ENCODE data around the gene B3GAT1.

The B3GAT1 gene

DNA sequence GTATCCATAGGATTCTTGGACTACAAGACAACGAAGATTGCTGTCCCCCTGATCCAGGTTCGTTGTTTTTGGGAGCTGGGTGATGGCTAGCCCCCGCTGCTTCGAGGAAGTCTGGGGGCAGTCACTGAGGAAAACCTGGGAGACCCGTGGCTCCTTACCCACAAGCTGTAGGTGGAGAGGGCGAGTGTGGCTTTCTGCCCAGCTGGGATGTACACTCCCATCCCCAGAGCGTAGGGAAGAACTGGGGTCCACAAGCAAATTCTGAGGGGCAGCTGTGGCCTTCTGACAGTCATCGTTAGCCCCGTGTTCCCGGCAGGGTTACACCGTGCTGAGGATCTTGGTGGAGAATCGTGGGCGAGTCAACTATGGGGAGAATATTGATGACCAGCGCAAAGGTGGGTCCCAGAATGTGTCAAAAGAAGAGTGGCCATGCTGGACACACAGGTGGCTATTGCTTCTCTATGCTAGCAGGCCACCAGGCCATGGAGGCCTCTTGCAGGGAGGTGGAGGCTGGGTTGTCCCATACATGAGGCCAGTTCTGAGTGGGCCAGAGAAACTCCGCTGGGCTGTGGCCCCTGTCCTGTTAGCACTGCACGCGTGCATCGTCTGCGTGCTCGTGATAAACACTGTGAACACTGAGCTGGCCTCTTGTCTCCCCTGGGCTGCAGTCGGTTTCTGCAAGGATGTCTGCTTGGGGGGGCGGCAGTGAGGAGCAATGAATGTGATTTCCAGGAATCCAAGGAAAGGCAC lies 40.4 kb downstream of the B3GAT1 start:
- DNase-seq (ENCODE audit: low read depth): no peak

DNA sequence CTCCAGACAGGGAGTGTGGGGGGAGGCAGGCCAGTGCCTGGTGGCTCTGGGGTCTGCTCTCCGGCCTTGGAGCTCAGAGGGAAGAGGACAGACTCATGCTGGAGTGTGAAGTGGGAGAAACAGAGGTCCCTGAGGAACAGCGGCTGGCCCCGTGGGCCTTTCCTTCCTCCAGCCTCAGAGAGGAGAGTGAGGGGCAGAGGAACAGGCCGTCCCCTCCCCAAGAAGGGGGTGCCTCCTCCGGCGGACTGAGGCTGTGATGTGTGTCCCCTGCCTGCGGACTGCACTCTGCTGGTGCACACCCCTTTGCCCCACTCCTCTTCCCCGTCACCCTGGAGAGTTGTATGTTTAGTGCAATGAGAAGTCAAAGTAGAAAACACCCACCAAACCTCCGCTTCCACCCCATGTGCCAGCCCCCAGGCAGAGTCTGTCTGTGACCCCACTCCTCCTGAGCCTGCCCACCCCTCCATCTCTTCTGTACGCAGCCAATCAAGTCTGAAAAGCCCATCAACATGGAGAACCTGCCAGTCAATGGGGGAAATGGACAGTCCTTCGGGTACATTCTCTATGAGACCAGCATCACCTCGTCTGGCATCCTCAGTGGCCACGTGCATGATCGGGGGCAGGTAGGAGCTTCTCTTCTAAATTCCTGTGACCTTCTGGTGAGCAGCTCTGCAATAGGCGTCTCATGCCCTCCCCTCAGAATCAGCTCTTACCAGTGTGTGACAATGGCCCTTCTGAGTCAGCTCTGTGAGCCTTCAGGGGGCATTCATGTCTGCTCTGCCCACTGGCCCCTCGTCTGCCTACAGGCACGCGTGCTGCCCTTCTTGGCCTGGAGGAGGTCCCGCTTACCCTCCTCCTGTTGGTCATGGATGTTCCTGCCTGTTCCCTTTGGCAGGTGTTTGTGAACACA lies 41.3 kb downstream of the B3GAT1 start:
- no peak for DNase-seq (ENCODE audit: low read depth)

DNA sequence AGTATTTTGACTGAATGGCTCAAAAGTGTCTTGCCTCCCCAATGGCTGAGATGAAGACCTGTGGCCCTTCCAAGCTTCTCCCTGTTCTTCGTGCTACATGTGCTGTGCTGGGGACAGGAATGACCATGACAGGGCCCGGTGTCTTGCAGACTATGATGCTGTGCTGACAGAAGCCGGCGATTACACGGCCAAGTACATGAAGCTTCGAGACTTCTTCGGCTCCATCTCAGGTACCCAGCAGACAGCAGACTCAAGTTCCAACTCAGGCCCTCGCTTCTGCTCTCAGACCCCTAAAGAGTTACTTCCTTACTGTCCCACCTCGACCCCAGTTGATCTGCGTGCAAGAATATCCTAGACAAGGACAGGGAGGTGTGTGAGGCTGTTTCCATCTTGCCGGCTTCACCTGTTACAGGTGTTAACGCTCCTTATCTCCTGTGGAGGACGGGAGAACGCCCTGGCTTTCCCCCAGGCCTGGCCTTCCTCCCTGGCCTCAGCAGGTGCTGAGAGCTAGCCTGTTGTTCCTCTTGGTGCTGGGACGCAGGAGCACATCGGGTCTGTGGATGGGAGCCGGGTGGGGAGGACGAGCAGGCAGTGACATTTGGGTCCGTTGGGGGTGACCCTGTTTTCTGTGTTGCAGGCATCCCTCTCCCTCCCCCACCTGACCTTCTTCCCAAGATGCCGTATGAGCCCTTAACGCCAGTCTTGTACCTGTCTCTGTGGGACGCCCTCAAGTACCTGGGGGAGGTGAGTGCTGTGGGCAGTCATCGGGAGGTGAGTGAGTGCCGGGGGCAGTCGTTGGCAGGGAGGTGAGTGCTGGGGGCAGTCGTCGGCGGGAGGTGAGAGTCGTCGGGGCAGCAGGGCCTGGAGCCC lies 42.2 kb downstream of the B3GAT1 start:
- no peak for DNase-seq (ENCODE audit: low read depth)

DNA sequence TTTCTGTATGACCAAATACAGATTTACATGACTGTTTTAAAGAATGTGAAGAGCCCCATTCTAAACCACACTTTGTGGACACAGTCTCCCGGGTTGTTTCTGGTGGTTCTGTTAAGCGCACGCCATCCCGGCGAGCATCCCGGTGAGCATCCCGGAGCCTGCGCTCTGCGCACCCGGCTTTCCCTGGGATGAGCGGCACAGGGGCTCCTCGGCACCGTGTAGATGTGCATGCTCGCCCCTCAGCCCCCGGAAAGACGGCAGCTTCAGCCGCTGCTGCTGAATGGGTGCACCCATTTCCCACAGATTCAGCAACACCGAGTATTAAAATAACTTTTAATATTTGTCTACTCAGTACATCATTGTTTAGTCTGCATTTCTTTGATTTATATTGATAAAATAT lies 44.3 kb downstream of the B3GAT1 start:
- DNase-seq (ENCODE audit: low read depth): no peak

GRCh38 chr11:134366254-134366653 lies 45.8 kb downstream of the B3GAT1 start:
- no peak for DNase-seq (ENCODE audit: low read depth)

- no peak for DNase-seq (ENCODE audit: low read depth)
Measured at GRCh38 chr11:134365011-134365925, 46.8 kb downstream of the B3GAT1 start.

DNA sequence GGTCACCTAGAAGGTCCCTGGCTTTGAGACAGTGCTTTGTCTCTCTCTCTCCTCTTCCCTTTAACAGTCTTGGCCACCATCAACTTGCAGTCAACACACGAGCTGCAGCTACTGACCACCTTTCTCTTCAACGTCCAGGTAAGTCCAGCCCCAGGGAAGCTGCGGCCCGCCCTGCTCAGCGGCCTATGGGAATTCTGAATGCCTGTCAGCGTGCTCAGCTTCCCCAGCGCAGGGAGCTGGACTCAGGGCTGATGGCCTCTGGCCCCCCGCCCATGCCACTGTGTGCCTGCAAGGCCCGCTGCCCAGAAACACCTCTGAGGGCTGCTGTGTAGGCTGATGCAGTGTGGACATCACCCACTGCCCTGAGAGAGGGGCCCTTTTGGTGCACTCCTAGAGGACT lies 47.8 kb downstream of the B3GAT1 start:
- DNase-seq (ENCODE audit: low read depth): no peak

DNA sequence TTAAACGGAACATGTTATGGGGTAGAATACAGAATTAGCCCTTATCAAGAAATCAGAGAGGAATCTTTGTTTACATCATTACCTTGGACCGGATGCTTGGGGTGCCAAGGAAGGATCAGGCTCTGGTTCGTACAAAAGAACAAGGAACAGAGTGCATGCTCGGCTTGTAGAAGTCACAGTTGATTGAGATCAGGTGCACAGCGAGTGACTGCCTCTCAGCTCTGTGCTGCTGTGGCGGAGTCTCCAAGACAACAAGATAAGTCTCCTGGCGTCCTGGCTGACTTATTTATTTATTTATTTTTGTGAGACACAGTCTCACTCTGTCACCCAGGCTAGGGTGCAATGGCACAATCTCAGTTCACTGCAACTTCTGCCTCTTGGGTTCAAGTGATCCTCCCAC lies 48.5 kb downstream of the B3GAT1 start:
- no peak for DNase-seq (ENCODE audit: low read depth)

- DNase-seq (ENCODE audit: low read depth): no peak
Measured at GRCh38 chr11:134363161-134363560, 48.9 kb downstream of the B3GAT1 start.

- no peak for DNase-seq (ENCODE audit: low read depth)
Measured at GRCh38 chr11:134362192-134362901, 49.7 kb downstream of the B3GAT1 start.

GRCh38 chr11:134361661-134362060 lies 50.4 kb downstream of the B3GAT1 start:
- DNase-seq (ENCODE audit: low read depth): no peak

DNA sequence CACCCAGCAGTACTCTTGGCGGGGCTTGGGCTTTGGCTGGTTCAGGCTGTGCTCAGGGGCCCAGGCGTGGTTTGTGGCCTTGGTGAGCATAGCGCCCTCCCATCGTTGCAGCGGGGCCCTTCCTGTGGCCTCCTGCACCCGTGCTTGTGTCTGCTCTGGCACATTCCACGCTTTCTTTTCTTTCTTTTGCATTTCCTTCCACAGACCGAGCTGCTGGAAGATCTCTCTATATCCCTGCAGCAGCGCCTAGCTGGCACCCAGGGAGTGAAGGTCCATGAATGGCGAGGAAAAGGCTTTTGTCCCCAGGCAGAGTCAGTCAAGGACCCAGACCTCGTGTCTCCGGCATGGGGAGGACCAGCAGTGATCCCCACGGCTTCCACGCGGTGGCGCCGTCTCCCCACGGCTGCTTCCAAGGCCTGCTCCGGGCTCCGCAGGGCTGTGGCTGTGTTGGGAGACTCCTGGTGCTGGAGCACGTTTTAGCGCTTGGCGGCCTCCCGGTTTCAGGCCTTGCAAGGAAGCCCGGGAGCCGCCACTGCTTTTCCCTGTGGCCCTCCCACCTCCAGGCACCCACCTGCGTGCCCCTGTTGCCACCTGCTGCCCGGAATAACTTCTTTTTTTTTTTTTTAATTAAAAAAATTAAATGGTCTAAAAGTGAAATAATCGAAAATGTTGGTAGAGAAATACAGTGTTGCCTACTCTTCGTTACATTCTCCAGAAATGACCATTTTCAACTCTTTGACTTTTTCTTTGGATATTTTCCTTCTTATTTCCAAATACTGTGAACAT lies 51.8 kb downstream of the B3GAT1 start:
- DNase-seq (ENCODE audit: low read depth): peak; percentile 12

DNA sequence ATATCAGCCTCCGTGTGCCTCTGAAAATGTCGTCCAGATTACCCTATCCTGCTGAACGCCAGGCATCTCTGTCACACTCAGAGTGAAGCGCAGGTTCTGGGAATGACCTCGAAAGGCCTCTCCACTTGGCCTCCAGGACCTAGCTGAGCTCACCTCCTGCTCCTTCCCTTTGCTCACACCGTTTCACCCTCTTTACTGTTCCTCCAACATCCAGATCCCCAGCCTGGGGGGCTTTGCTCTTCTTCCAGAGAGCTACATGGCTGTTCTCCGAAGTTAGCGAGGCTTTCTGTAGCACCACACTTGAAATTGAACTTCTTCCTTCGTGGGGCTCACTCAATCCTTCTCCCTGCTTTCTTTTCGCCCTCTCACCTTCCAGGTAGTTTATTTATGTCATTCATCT lies 52.4 kb downstream of the B3GAT1 start:
- DNase-seq (ENCODE audit: low read depth): no peak

DNA sequence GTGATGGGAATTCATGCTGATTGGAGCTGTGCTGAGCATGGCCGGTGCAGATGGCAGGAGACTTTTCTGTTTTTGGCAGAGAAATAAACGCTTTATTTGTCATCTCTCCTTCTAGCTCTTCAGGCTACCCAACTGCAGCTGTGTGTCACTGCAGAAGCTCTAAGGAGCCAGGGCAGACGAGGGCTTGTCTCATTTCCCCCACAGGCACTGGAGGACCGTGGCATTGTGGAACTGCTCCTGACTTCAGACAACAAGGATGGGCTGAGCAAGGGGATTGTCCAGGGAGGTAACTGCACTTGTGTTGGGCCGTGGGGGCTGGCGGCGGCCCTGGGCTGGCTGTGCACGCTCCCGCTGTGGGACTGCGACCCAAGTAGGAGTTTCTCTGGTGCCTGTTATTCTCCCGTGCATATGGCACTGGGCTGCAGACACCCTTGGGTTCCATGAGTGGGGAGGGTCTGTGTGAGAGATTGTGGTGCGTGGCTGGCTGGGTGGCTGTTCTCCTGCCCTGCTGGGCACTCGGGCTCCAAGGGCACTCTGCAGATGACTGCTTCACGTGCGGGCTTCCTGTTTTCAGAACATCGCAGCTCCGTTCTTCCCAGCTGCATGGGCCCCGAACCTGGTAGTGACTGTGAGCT lies 53.1 kb downstream of the B3GAT1 start:
- no peak for DNase-seq (ENCODE audit: low read depth)

GRCh38 chr11:134358165-134358855 lies 53.7 kb downstream of the B3GAT1 start:
- no peak for DNase-seq (ENCODE audit: low read depth)

DNA sequence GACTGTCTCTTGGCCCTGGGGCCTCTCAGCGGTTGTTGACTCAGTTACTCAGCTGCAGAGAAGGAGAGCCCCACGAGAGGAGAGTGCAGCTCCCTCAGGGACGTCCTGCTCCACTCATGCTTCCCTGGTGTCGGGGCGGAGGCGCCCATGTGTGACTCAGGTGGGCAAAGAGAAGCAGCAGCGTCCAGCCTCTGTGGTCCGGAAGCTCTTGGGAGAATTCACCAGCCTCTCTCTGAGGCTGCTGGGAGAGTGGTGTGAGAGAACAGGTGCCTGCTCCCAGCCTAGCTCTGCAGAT lies 54.5 kb downstream of the B3GAT1 start:
- no peak for DNase-seq (ENCODE audit: low read depth)

GRCh38 chr11:134356656-134357544 lies 55.1 kb downstream of the B3GAT1 start:
- no peak for DNase-seq (ENCODE audit: low read depth)

DNA sequence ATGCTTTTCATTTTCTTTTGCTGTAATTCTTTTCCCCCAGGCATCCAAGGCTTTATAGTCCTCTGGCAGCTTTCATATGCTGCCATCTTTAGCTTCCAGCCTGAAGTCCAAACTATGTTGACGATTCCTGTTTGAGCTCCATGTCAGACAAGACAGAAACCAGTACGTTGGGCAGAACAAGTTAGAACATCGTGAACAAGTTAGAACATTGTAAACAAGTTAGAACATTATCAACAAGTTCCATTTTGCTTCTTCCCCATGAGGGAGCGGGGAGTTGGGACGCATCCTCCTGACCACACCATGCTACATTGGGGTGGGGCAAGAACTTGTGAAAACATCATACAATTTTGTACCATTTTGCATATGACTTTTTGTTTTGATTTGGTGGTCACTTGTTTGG lies 56.4 kb downstream of the B3GAT1 start:
- no peak for DNase-seq (ENCODE audit: low read depth)
